Peyer's patch (tissue), 4 donors: ENCODE measurements around the gene F9.

Experiments
- POLR2A ChIP-seq, 2 donors: fragments of 450-650 bp; IDR thresholded peaks; one replicate each; pipeline ENCODE4 v1.5.1; 2017; ENCODE audit warnings: antibody characterized with exemption in 2 of 2, mild to moderate bottlenecking in 2 of 2, moderate library complexity in 2 of 2
- TF ChIP-seq, protein P1 (sequence below), 6 experiments: fragments of 450-650 bp in 4 of 6; fragments of 200-600 bp in 2 of 6; sonication (generic) in 1 of 6; IDR thresholded peaks; one replicate each; pipeline ENCODE4 v1.5.1; 2017 to 2019; ENCODE audit warnings: antibody characterized with exemption in 6 of 6, mild to moderate bottlenecking in 3 of 6, moderate library complexity in 1 of 6

DNA sequence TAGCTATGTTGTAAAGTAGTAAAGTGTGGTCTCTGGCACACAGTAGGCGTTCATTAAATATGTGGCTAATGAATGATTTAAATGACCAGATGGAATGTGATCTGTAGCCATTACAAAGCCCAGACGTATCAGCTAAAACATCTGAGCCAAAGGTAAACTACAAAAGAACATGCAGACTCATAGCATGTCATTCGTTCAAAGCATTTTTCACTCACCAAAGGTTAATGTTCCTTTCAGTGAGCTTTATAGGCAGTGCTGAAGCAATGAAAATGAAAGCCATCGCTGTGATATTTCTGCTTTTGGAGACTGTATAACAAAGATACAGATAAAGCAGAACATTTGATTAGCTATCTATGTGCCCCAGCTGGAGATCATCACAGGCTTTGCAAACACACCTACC, 50.5 kb downstream of the F9 start:
- TF ChIP-seq, protein P1, sequence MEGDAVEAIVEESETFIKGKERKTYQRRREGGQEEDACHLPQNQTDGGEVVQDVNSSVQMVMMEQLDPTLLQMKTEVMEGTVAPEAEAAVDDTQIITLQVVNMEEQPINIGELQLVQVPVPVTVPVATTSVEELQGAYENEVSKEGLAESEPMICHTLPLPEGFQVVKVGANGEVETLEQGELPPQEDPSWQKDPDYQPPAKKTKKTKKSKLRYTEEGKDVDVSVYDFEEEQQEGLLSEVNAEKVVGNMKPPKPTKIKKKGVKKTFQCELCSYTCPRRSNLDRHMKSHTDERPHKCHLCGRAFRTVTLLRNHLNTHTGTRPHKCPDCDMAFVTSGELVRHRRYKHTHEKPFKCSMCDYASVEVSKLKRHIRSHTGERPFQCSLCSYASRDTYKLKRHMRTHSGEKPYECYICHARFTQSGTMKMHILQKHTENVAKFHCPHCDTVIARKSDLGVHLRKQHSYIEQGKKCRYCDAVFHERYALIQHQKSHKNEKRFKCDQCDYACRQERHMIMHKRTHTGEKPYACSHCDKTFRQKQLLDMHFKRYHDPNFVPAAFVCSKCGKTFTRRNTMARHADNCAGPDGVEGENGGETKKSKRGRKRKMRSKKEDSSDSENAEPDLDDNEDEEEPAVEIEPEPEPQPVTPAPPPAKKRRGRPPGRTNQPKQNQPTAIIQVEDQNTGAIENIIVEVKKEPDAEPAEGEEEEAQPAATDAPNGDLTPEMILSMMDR (IDR thresholded peaks at IDR 0.05), result no peak
- no peak for TF ChIP-seq POLR2A (IDR thresholded peaks at IDR 0.05)
